K562 (cell line): ENCODE results near the gene SLC22A4. TPM values are rescaled to one million over a fixed set of nuclear protein-coding genes. Genes with fewer than 3 reads are reported as not detected.

Experiments
- DIDO1 ChIP-seq: fragments of 450-650 bp; IDR thresholded peaks from 2 replicates; pipeline ENCODE4 v1.6.1; 2016; ENCODE audit warnings: low read depth, missing biosample characterization, missing genetic modification characterization
- DPF2 ChIP-seq: fragments of 450-650 bp; IDR thresholded peaks from 2 replicates; pipeline ENCODE4 v1.6.1; 2016
- E2F4 ChIP-seq: sonication (generic); formaldehyde crosslinking; IDR thresholded peaks from 2 replicates; pipeline ENCODE4 v1.8.0; 2022; ENCODE audit warnings: mild to moderate bottlenecking, low read depth, missing genetic modification reagents
- ELF4 ChIP-seq: fragments of 450-650 bp; formaldehyde crosslinking; IDR thresholded peaks from 2 replicates; pipeline ENCODE4 v1.4.0; 2022; ENCODE audit warnings: missing genetic modification characterization
- ETV6 ChIP-seq, 3 experiments: fragments of 150-350 bp in 1 of 3; sonication (generic) in 1 of 3; formaldehyde crosslinking in 1 of 3; IDR thresholded peaks; 2 replicates each; pipeline versions ENCODE4 v1.6.1 to v1.8.0; 2014 to 2022; ENCODE audit warnings: borderline replicate concordance in 2 of 3, low read depth in 2 of 3, antibody characterized with exemption in 1 of 3, low read length in 1 of 3, mild to moderate bottlenecking in 1 of 3, missing genetic modification reagents in 1 of 3
- FOXK1 ChIP-seq: sonication (generic); formaldehyde crosslinking; IDR thresholded peaks from 2 replicates; pipeline ENCODE4 v1.8.0; 2022; ENCODE audit warnings: missing genetic modification reagents, mild to moderate bottlenecking, borderline replicate concordance
- HCFC1 ChIP-seq: IDR thresholded peaks from 2 replicates; pipeline ENCODE4 v1.6.1; 2012; ENCODE audit warnings: low read depth, low read length, improper control_type of control experiment
- HLTF ChIP-seq: fragments of 450-650 bp; IDR thresholded peaks from 2 replicates; pipeline ENCODE4 v1.6.1; 2016
- JUND ChIP-seq, 2 experiments: IDR thresholded peaks; 2 replicates in 1 of 2; 3 replicates in 1 of 2; pipeline ENCODE4 v1.6.1; 2011; ENCODE audit warnings: borderline replicate concordance in 2 of 2, low read depth in 2 of 2, low read length in 2 of 2, improper control_type of control experiment in 1 of 2, missing biosample characterization in 1 of 2, missing genetic modification characterization in 1 of 2, missing genetic modification reagents in 1 of 2
- MBD2 ChIP-seq: sonication (generic); IDR thresholded peaks from 2 replicates; pipeline ENCODE4 v1.6.1; 2016; ENCODE audit warnings: low read depth, borderline replicate concordance
- MEIS2 ChIP-seq: fragments of 450-650 bp; IDR thresholded peaks from 2 replicates; pipeline ENCODE4 v1.6.1; 2014; ENCODE audit warnings: mild to moderate bottlenecking; ENCODE audit not compliant: partially characterized antibody
- POLR2AphosphoS5 ChIP-seq: IDR thresholded peaks from 2 replicates; pipeline ENCODE4 v1.6.1; 2011; ENCODE audit warnings: mild to moderate bottlenecking, low read depth, low read length, moderate library complexity; ENCODE audit not compliant: control insufficient read depth, insufficient read depth
- RCOR1 ChIP-seq, 2 experiments: IDR thresholded peaks; 2 replicates each; pipeline ENCODE4 v1.6.1; 2012; ENCODE audit warnings: low read depth in 2 of 2, low read length in 2 of 2, borderline replicate concordance in 1 of 2, improper control_type of control experiment in 1 of 2
- SMAD1 ChIP-seq: fragments of 150-350 bp; IDR thresholded peaks from 2 replicates; pipeline ENCODE4 v1.6.1; 2014; ENCODE audit warnings: low read length, low read depth; ENCODE audit not compliant: partially characterized antibody
- SMARCA4 ChIP-seq: fragments of 450-650 bp; IDR thresholded peaks from 2 replicates; pipeline ENCODE4 v1.6.1; 2016
- SMARCE1 ChIP-seq: fragments of 450-650 bp; IDR thresholded peaks from 2 replicates; pipeline ENCODE4 v1.7.1; 2016; ENCODE audit warnings: mild to moderate bottlenecking
- THRAP3 ChIP-seq: fragments of 450-650 bp; IDR thresholded peaks from 2 replicates; pipeline ENCODE4 v1.6.1; 2016; ENCODE audit warnings: mild to moderate bottlenecking, inconsistent platforms, borderline replicate concordance
- ZBTB33 ChIP-seq: sonication (generic); formaldehyde crosslinking; IDR thresholded peaks from 2 replicates; pipeline ENCODE4 v1.8.1; 2023; ENCODE audit warnings: mild to moderate bottlenecking, missing genetic modification reagents
- ZKSCAN8 ChIP-seq: fragments of 200-800 bp; sonication (Bioruptor generic); IDR thresholded peaks from 2 replicates; pipeline ENCODE4 v1.6.1; 2016; ENCODE audit warnings: missing genetic modification characterization, missing compliant biosample characterization
- ZNF589 ChIP-seq: fragments of 200-800 bp; sonication (Bioruptor generic); IDR thresholded peaks from 2 replicates; pipeline ENCODE4 v1.6.1; 2016; ENCODE audit warnings: low read depth, missing genetic modification characterization, missing compliant biosample characterization
- polyA plus RNA-seq, 8 experiments: library from polyadenylated mRNA; depleted of rRNA in 4 of 8; stranded (reverse) in 5 of 8; unstranded in 3 of 8; fragments of >200 nt; fragmentation: Nextera tagmentation in 2 of 8; fragmentation: Illumina TruSeq in 1 of 8; extraction: Ambion mirVana in 2 of 8; extraction: Trizol in 1 of 8; gene quantifications; 2 replicates each; pipeline versions ENCODE4 v1.2.1 to v1.2.3, GENCODE V29; 2011 to 2014; ENCODE audit warnings: inconsistent platforms in 1 of 8, missing spikeins in 1 of 8
- total RNA-seq, 7 experiments: library from RNA; depleted of rRNA in 6 of 7; stranded (reverse); fragments of >200 nt in 6 of 7; fragmentation: Illumina TruSeq in 2 of 7; extraction: Trizol in 2 of 7; gene quantifications; 2 replicates each; pipeline versions ENCODE4 v1.2.1 to v1.2.3, GENCODE V29; 2011 to 2021; ENCODE audit warnings: low replicate concordance in 1 of 7
- TF ChIP-seq, protein P1 (sequence below), 3 experiments: fragments of 200-800 bp in 1 of 3; sonication (Bioruptor generic) in 1 of 3; sonication (generic) in 1 of 3; formaldehyde crosslinking in 1 of 3; IDR thresholded peaks; 2 replicates each; pipeline versions ENCODE4 v1.6.1 to v1.8.0; 2016 to 2022; ENCODE audit warnings: mild to moderate bottlenecking in 2 of 3, missing compliant biosample characterization in 2 of 3, missing genetic modification characterization in 2 of 3, missing genetic modification reagents in 1 of 3
- TF ChIP-seq, protein P2 (sequence below): fragments of 450-650 bp; conservative IDR thresholded peaks from 2 replicates; pipeline ENCODE4 v1.6.1; 2016; ENCODE audit warnings: missing genetic modification characterization, low read depth, mild to moderate bottlenecking, control low read depth, missing compliant biosample characterization

The SLC22A4 gene
- total and polyA plus RNA-seq, 9 of the 15 experiments (the other 6 are each of a cell fraction or from before 2014, with no cell fraction given), result 2.7 to 9.5 (median 6.2) TPM

DNA sequence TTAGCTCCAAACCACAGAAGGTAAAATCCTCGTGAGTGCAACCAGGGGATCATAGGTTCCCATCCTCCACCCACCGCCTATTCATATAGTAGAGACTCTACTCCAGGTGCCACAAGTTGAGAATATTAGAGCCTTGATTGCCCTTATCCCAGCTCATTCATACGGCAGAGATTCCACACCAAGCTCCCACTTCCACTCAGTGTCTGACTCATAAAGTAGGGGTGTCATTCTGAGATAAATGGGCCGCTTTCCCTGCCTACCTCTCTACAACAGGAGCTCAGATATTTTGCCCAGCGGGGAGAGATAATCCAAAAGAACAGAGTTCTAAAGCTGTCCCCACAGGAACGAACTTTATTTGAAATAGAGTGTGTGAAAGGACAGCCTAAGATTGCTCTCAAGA, 9.4 kb downstream of the SLC22A4 start (continued):
- TF ChIP-seq POLR2AphosphoS5 (peak; percentile 23; the same call in 1 of the 2 replicates), SMARCA4 (peak; percentile 34; the same call in 1 of the 2 replicates), DIDO1 (tag) (no peak), MBD2 (peak; percentile 14; the same call in 1 of the 2 replicates), ZKSCAN8 (CRISPR knock-in tag) (no peak), FOXK1 (CRISPR knock-in tag) (no peak), SMAD1 (no peak), MEIS2 (peak; percentile 57), JUND (IDR thresholded peaks at IDR 0.05; ENCODE audit: borderline replicate concordance, low read depth, low read length) (peak; percentile 63; the same call in 1 of the 2 replicates), JUND (tag; IDR thresholded peaks at IDR 0.05; ENCODE audit: borderline replicate concordance, low read depth, low read length) (peak; percentile 43; the same call in 1 of the 3 replicates), DPF2 (peak; percentile 72; the same call in 1 of the 2 replicates), ZNF589 (0 out of 2 replicates have a peak, but pooled peaks have one; percentile 9), ETV6 (IDR thresholded peaks at IDR 0.05; ENCODE audit: borderline replicate concordance in 1 of 2, low read depth in 2 of 2, low read length in 1 of 2) (no peak), ETV6 (CRISPR knock-in tag; IDR thresholded peaks at IDR 0.05; ENCODE audit: borderline replicate concordance) (no peak), HCFC1 (no peak), HLTF (no peak), SMARCE1 (0 out of 2 replicates have a peak, but pooled peaks have one; percentile 57), RCOR1 (IDR thresholded peaks at IDR 0.05; ENCODE audit: borderline replicate concordance in 1 of 2, low read depth in 2 of 2, low read length in 2 of 2) (0 out of 4 replicates have a peak, but pooled peaks of 1 of the 2 experiments have one; percentile 38), E2F4 (CRISPR knock-in tag) (no peak), THRAP3 (no peak), ELF4 (CRISPR knock-in tag) (no peak), ZBTB33 (CRISPR knock-in tag) (no peak)
- TF ChIP-seq, protein P1, sequence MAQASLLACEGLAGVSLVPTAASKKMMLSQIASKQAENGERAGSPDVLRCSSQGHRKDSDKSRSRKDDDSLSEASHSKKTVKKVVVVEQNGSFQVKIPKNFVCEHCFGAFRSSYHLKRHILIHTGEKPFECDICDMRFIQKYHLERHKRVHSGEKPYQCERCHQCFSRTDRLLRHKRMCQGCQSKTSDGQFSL (CRISPR knock-in tag; IDR thresholded peaks at IDR 0.05), result no peak
- TF ChIP-seq, protein P1 (tag; IDR thresholded peaks at IDR 0.05), result no peak
- TF ChIP-seq, protein P2, sequence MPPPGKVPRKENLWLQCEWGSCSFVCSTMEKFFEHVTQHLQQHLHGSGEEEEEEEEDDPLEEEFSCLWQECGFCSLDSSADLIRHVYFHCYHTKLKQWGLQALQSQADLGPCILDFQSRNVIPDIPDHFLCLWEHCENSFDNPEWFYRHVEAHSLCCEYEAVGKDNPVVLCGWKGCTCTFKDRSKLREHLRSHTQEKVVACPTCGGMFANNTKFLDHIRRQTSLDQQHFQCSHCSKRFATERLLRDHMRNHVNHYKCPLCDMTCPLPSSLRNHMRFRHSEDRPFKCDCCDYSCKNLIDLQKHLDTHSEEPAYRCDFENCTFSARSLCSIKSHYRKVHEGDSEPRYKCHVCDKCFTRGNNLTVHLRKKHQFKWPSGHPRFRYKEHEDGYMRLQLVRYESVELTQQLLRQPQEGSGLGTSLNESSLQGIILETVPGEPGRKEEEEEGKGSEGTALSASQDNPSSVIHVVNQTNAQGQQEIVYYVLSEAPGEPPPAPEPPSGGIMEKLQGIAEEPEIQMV (tag), result no peak
